Heart left ventricle (tissue), 16 donors: ENCODE measurements around the gene SH2D2A. TPM values are rescaled to one million over a fixed set of nuclear protein-coding genes. Genes with fewer than 3 reads are reported as not detected.

Source experiments
- ATAC-seq, 4 donors: fragments of 200-7000 bp; cut with Tn5 transposase; one replicate each; pipeline ENCODE4 v1.9.1; 2020 to 2022; ENCODE audit warnings: moderate library complexity in 4 of 4, mild to moderate bottlenecking in 3 of 4, moderate number of reproducible peaks in 1 of 4
- DNase-seq, 5 donors: peaks; one replicate each; pipeline ENCODE4 v3.0.0-alpha.2; 2020
- H3K27ac ChIP-seq, 12 donors: fragments of 200-600 bp; sonication (generic) in 4 of 12; one replicate each; pipeline versions ENCODE4 v1.5.0 to v1.8.0; 2016 to 2022; ENCODE audit warnings: mild to moderate bottlenecking in 2 of 12
- H3K27me3 ChIP-seq, 9 donors: fragments of 200-600 bp; sonication (generic) in 2 of 9; one replicate each; pipeline versions ENCODE4 v1.5.1 to v1.8.0; 2016 to 2022; ENCODE audit warnings: mild to moderate bottlenecking in 3 of 9
- H3K36me3 ChIP-seq, 9 donors: fragments of 200-600 bp; sonication (generic) in 2 of 9; one replicate each; pipeline versions ENCODE4 v1.5.0 to v1.8.0; 2018 to 2022; ENCODE audit warnings: mild to moderate bottlenecking in 2 of 9
- H3K4me1 ChIP-seq, 12 donors: fragments of 200-600 bp; sonication (generic) in 4 of 12; one replicate each; pipeline versions ENCODE4 v1.5.0 to v1.8.0; 2016 to 2022; ENCODE audit warnings: mild to moderate bottlenecking in 3 of 12
- H3K4me3 ChIP-seq, 12 donors: fragments of 200-600 bp; sonication (generic) in 4 of 12; one replicate each; pipeline versions ENCODE4 v1.5.0 to v1.8.0; 2017 to 2022; ENCODE audit warnings: mild to moderate bottlenecking in 9 of 12, moderate library complexity in 4 of 12
- H3K9me3 ChIP-seq, 12 donors: fragments of 200-600 bp; sonication (generic) in 4 of 12; one replicate each; pipeline versions ENCODE4 v1.5.0 to v1.8.0; 2016 to 2022; ENCODE audit warnings: mild to moderate bottlenecking in 1 of 12
- POLR2A ChIP-seq, 2 donors: fragments of 450-650 bp; IDR thresholded peaks; one replicate each; pipeline ENCODE4 v1.6.1; 2017; ENCODE audit warnings: antibody characterized with exemption in 2 of 2, mild to moderate bottlenecking in 2 of 2, moderate library complexity in 2 of 2
- WGBS, 4 donors: extraction: QIAGEN DNeasy Blood & Tissue Kit in 2 of 4; methylation state at CpG; one replicate each; pipeline versions ENCODE4 v1.1.5 to v1.1.7; 2013 to 2018; 5-methylcytosine and 5-hydroxymethylcytosine counted together
- intact Hi-C, 10 donors: fragments of 100-400 bp; cut with DNase I; formaldehyde crosslinking; loops; one replicate each; pipeline versions ENCODE4 v1.11.1 to v1.14.2; 2022
- polyA plus RNA-seq, 2 donors: library from polyadenylated mRNA; stranded (reverse); fragments of 200-250 nt; gene quantifications; one replicate each; pipeline ENCODE4 v1.2.3, GENCODE V29; 2013
- total RNA-seq, 9 donors: library from RNA; depleted of rRNA in 2 of 9; stranded (reverse); fragments of >200 nt in 2 of 9; fragmentation: NEBNext Ultra II Directional in 3 of 9; extraction: Animal tissue kit (Norgen Biotek cat#: 25700) in 3 of 9; gene quantifications; one replicate each; pipeline versions ENCODE4 v1.1.0 to v1.2.4, GENCODE V29; 2016 to 2023
- TF ChIP-seq, protein P1 (sequence below), 12 donors: fragments of 200-600 bp; sonication (generic) in 4 of 12; IDR thresholded peaks; one replicate each; pipeline versions ENCODE4 v1.5.0 to v1.8.0; 2018 to 2022; ENCODE audit warnings: antibody characterized with exemption in 12 of 12, mild to moderate bottlenecking in 5 of 12
- donor health status: ischemic (EF 13 %, LVEDD 7.1; RV severe dilation, severe dysfunction).
- donor health status: healthy with polysubstance abuse.
- donor health status: DM: no; HTN: yes; CAD: no.
- donor health status: DM: no; HTN: no; CAD: no.
- donor health status: ischemic (EF 25% LVEDD 6.9; RV normal size, moderate dysfunction).
- donor health status: ischemic (EF 25% LVEDD 5.7; RV mildly dilated, moderate dysfunction).
- donor health status: healthy.
- donor health status: DM: yes; HTN: yes; CAD: no.
- donor health status: ischemic (EF 35%, LVEDD 5.7; RV mildly dilated, moderate dysfunction).
- donor health status: nonischemic (EF 11% LVEDD 7.7; RV severe dilation, severe dysfunction).
- donor health status: DM: yes; HTN: yes; CAD: no.
- donor health status: PGD.
- donor health status: ischemic (EF 29% LVEDD 5.4; RV normal size, mild dysfunction).
- donor health status: nonischemic (EF 23%, LVEDD 6.1; RV moderate dilation, normal function).

The SH2D2A gene
- total and polyA plus RNA-seq, 11 donors = 0.52 to 8.2 (median 1.1) TPM

- TF ChIP-seq, protein P1, sequence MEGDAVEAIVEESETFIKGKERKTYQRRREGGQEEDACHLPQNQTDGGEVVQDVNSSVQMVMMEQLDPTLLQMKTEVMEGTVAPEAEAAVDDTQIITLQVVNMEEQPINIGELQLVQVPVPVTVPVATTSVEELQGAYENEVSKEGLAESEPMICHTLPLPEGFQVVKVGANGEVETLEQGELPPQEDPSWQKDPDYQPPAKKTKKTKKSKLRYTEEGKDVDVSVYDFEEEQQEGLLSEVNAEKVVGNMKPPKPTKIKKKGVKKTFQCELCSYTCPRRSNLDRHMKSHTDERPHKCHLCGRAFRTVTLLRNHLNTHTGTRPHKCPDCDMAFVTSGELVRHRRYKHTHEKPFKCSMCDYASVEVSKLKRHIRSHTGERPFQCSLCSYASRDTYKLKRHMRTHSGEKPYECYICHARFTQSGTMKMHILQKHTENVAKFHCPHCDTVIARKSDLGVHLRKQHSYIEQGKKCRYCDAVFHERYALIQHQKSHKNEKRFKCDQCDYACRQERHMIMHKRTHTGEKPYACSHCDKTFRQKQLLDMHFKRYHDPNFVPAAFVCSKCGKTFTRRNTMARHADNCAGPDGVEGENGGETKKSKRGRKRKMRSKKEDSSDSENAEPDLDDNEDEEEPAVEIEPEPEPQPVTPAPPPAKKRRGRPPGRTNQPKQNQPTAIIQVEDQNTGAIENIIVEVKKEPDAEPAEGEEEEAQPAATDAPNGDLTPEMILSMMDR (IDR thresholded peaks at IDR 0.05) = no peak
- intact Hi-C loops = no loop called here
- Histone ChIP-seq H3K4me3 (no peak overlapping the region), H3K4me1 (peaks cover 0 to 10% (median 2%) of the 10 kb centered on the region in 12 donors), H3K27me3 (peaks cover 6 to 73% (median 33%) of the 10 kb centered on the region in 9 donors), H3K36me3 (no peaks in the 10 kb centered on the region), H3K9me3 (no peaks in the 10 kb centered on the region), H3K27ac (no peak overlapping the region)
- DNase-seq = no peak
- 8 to 22% (median 17%) methylated on average over 39 to 69 of the region's 69 CpGs for WGBS, 4 donors
- peak in 2 of 4 donors; percentile 5 to 10 for ATAC-seq
These were observed 28.7 kb upstream of the SH2D2A start for GRCh38 chr1:156845055-156845952.

- ATAC-seq (no peak), DNase-seq (no peak)
- no peak for TF ChIP-seq POLR2A (IDR thresholded peaks at IDR 0.05)
- TF ChIP-seq, protein P1 (IDR thresholded peaks at IDR 0.05) = no peak
- no peaks in the 10 kb centered on the region for H3K9me3 ChIP-seq
- WGBS, 4 donors = 28 to 55% (median 43%) methylated on average over 13 to 14 of the region's 14 CpGs
- H3K27ac ChIP-seq = no peak overlapping the region
- peaks cover 6 to 78% (median 33%) of the 10 kb centered on the region in 9 donors for H3K27me3 ChIP-seq
- intact Hi-C loops = no loop called here
- no peaks in the 10 kb centered on the region for H3K36me3 ChIP-seq
- H3K4me3 ChIP-seq = no peak overlapping the region
- peaks cover 0 to 10% (median 2%) of the 10 kb centered on the region in 12 donors for H3K4me1 ChIP-seq
These were observed 28.0 kb upstream of the SH2D2A start for GRCh38 chr1:156844638-156845037.

DNA sequence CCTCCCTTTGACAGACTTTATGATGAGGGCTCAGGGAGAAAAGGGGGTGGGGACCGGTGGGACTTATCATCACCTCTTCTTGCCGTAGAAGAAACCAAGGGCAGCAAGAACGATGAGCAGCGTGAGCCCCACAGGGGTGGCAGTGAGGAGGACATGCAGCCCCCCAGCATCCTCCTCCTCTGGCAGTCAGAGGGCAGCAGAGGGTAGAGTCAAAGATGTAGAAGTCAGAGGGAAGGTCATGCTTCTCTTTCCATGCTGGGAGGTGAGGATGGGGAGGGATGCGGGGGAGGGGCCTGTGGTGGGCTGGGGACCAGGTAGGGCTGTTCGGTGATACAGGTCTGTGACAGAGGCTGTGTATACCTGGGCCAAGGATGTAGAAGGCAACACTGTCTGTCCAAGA lies 27.5 kb upstream of the SH2D2A start:
- ATAC-seq = no peak
- 41 to 44% (median 43%) methylated on average over 6 of the region's 6 CpGs for WGBS, 4 donors
- peaks cover 6 to 82% (median 32%) of the 10 kb centered on the region in 9 donors for H3K27me3 ChIP-seq
- H3K27ac ChIP-seq = no peak overlapping the region
- no peak for TF ChIP-seq POLR2A (IDR thresholded peaks at IDR 0.05)
- TF ChIP-seq, protein P1 (IDR thresholded peaks at IDR 0.05) = no peak
- intact Hi-C loops = no loop called here
- peaks cover 0 to 10% (median 2%) of the 10 kb centered on the region in 12 donors for H3K4me1 ChIP-seq
- no peak overlapping the region for H3K4me3 ChIP-seq
- H3K36me3 ChIP-seq = no peaks in the 10 kb centered on the region
- no peaks in the 10 kb centered on the region for H3K9me3 ChIP-seq
- no peak for DNase-seq

DNA sequence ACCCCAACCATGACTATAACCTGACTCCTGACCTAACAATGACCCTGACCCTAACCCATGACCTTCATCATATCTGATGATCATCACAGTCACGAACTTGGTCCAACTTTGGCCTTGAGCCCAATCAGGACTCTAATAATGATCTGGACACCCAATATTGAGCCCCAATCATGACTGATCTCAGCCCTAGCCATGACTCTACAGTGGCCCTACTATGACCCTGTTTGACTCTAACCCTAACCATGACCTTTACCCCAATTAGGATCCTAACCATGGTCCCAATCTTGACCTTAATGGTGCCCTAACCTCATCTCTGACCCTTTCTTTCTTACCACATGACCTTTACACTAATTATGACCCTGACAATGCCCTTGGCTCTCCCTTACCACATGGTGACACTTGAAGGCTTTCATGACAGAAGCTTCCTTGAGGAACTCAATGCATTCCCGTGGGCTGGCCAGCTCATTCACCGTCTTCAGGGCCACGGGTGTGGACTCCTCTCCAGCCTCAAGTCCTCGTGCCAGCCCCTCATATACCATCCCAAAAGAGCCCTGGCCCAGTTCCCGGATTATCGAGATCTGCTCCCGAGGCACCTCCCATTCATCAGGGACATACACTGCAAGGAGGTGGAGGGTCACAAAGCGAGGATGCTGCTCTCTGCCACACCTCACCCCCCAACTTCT lies 26.1 kb upstream of the SH2D2A start:
- Histone ChIP-seq H3K4me1 (peaks cover 0 to 9% (median 0%) of the 10 kb centered on the region in 12 donors), H3K27ac (no peak overlapping the region), H3K4me3 (no peak overlapping the region), H3K9me3 (no peaks in the 10 kb centered on the region), H3K36me3 (no peaks in the 10 kb centered on the region), H3K27me3 (peaks cover 0 to 80% (median 26%) of the 10 kb centered on the region in 9 donors)
- WGBS, 4 donors = 79 to 85% (median 83%) methylated on average over 9 of the region's 9 CpGs
- DNase-seq = no peak
- no peak for ATAC-seq
- TF ChIP-seq, protein P1 (IDR thresholded peaks at IDR 0.05) = no peak
- no peak for TF ChIP-seq POLR2A (IDR thresholded peaks at IDR 0.05)
- intact Hi-C loops = no loop called here
